Measurements from ENCODE around the gene HDAC7.

HDAC7 gene

DNA sequence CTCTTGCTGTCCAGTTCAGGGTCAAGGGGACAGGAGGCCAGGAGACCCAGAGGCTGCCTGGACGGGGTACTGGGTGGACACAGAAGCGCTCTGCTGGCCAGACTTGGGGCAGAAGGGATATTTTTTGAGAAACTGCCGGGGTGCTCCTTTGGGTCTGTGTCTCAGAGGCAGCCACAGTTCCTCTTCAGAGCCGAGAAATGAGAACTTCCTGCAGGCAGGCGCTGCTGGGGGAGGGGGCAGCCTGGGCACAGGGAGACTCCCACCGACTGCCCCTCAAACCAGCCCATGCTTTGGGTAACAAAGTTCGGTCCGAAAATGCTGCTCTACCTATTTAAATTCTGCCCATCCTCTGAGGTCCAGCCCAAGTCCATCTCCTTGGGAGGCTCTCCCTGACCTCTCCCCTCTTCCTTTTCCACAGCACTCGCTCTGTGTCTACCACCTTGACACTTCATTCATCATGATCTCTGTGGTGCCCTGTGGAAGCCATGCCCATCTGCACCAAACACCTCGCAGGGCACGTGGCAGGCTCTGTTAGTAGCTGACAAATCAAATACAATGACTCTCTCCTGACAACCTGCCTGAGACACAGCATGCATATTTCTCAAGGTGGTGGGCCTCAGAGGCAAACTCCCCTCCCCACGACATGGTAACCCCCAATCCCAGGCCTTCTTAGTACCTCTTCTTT, 16.4 kb downstream of the HDAC7 start:
- no peak for DNase-seq (ENCODE audit: extremely low spot score)
- no peak for TF ChIP-seq FOXK2 (IDR thresholded peaks at IDR 0.05)
- no peak for TF ChIP-seq ARNT (IDR thresholded peaks at IDR 0.05)
- no peak for TF ChIP-seq LEF1 (IDR thresholded peaks at IDR 0.05; ENCODE audit: borderline replicate concordance)
- TF ChIP-seq NFRKB (IDR thresholded peaks at IDR 0.05): no peak
- TF ChIP-seq HDGF (IDR thresholded peaks at IDR 0.05; ENCODE audit: borderline replicate concordance): no peak
- no peak for TF ChIP-seq SP1 (IDR thresholded peaks at IDR 0.05)
- no peak for TF ChIP-seq SUZ12 (IDR thresholded peaks at IDR 0.05)
- TF ChIP-seq, protein P1, sequence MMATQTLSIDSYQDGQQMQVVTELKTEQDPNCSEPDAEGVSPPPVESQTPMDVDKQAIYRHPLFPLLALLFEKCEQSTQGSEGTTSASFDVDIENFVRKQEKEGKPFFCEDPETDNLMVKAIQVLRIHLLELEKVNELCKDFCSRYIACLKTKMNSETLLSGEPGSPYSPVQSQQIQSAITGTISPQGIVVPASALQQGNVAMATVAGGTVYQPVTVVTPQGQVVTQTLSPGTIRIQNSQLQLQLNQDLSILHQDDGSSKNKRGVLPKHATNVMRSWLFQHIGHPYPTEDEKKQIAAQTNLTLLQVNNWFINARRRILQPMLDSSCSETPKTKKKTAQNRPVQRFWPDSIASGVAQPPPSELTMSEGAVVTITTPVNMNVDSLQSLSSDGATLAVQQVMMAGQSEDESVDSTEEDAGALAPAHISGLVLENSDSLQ (IDR thresholded peaks at IDR 0.05): no peak
- TF ChIP-seq ELF4 (IDR thresholded peaks at IDR 0.05): no peak
- no peak for TF ChIP-seq TARDBP (IDR thresholded peaks at IDR 0.05)
- no peak for TF ChIP-seq L3MBTL2 (conservative IDR thresholded peaks at IDR 0.05)
- no peak for TF ChIP-seq BHLHE40 (IDR thresholded peaks at IDR 0.05; ENCODE audit: borderline replicate concordance)
- TF ChIP-seq CTBP1 (IDR thresholded peaks at IDR 0.05; ENCODE audit: borderline replicate concordance): no peak
- no peak for TF ChIP-seq FOXM1 (IDR thresholded peaks at IDR 0.05; ENCODE audit: borderline replicate concordance)
- no peak for TF ChIP-seq ZNF384 (IDR thresholded peaks at IDR 0.05)
- TF ChIP-seq FOXA1 (IDR thresholded peaks at IDR 0.05): no peak
- POLR2A ChIA-PET: no interaction called here
- CTCF ChIA-PET: no interaction called here

DNA sequence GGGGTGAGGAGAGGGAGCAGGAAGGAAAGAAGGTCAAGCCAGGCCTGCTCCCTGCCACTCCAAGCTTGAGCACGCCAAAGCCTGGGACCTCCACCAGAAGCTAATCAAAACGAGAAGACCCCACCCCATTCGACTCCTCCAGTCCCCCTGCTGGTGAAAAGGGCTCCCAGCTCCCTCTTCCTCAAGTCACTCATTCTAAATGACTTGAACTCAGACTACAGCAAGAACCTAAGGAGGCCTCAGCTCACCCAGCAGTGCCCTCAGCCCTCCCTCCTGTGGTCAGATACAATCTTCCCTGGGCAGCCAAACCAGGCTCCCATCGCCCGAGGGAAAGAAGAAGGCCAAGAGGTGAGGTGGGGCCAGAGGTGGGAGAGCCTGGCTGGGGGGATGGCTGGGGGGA, 17.4 kb downstream of the HDAC7 start:
- ChIA-PET CTCF (interaction anchor here (0.6 to 1.5 kb wide), 6 partner anchors 9 to 1649 kb away, joined by 3 to 12 read pairs (median 4); no protein-coding TSS in a partner anchor), POLR2A (no interaction called here)
- no peak for DNase-seq (ENCODE audit: extremely low spot score)
- TF ChIP-seq L3MBTL2 (conservative IDR thresholded peaks at IDR 0.05) (no peak), TARDBP (IDR thresholded peaks at IDR 0.05) (no peak), CTBP1 (IDR thresholded peaks at IDR 0.05; ENCODE audit: borderline replicate concordance) (no peak), ELF4 (IDR thresholded peaks at IDR 0.05) (no peak), ZNF384 (IDR thresholded peaks at IDR 0.05) (no peak), LEF1 (IDR thresholded peaks at IDR 0.05; ENCODE audit: borderline replicate concordance) (no peak), FOXK2 (IDR thresholded peaks at IDR 0.05) (no peak), HDGF (IDR thresholded peaks at IDR 0.05; ENCODE audit: borderline replicate concordance) (no peak), BHLHE40 (IDR thresholded peaks at IDR 0.05; ENCODE audit: borderline replicate concordance) (no peak), FOXM1 (IDR thresholded peaks at IDR 0.05; ENCODE audit: borderline replicate concordance) (no peak), NFRKB (IDR thresholded peaks at IDR 0.05) (no peak), SUZ12 (IDR thresholded peaks at IDR 0.05) (no peak), SP1 (IDR thresholded peaks at IDR 0.05) (no peak)
- TF ChIP-seq, protein P1 (IDR thresholded peaks at IDR 0.05): no peak

DNA sequence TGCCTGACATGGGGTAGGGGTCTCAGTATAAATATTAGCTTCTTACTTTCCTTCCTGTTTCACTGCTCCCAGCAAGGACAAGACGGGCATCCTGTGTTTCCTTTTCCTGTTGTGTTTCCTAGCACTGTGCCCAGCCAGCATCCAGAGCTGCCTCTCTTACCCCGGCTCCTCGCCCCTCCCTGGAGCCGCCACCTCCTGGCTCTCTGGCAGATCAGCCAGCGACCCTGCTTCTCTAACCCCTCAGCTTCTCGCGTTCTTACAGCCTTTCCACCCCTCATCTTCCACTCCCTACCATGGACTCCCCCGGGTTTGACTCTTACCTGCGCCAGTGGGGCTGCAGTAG, 17.8 kb downstream of the HDAC7 start:
- no peak for TF ChIP-seq L3MBTL2 (conservative IDR thresholded peaks at IDR 0.05)
- TF ChIP-seq CTBP1 (IDR thresholded peaks at IDR 0.05; ENCODE audit: borderline replicate concordance): no peak
- TF ChIP-seq BHLHE40 (IDR thresholded peaks at IDR 0.05; ENCODE audit: borderline replicate concordance): no peak
- TF ChIP-seq ELF4 (IDR thresholded peaks at IDR 0.05): no peak
- no peak for TF ChIP-seq SUZ12 (IDR thresholded peaks at IDR 0.05)
- no peak for TF ChIP-seq TARDBP (IDR thresholded peaks at IDR 0.05)
- TF ChIP-seq NFRKB (IDR thresholded peaks at IDR 0.05): no peak
- TF ChIP-seq FOXK2 (IDR thresholded peaks at IDR 0.05): no peak
- CTCF ChIA-PET: interaction anchor here (0.6 to 1.5 kb wide), 6 partner anchors 10 to 1648 kb away, joined by 3 to 12 read pairs (median 4); no protein-coding TSS in a partner anchor
- DNase-seq (ENCODE audit: extremely low spot score): no peak
- POLR2A ChIA-PET: no interaction called here

DNA sequence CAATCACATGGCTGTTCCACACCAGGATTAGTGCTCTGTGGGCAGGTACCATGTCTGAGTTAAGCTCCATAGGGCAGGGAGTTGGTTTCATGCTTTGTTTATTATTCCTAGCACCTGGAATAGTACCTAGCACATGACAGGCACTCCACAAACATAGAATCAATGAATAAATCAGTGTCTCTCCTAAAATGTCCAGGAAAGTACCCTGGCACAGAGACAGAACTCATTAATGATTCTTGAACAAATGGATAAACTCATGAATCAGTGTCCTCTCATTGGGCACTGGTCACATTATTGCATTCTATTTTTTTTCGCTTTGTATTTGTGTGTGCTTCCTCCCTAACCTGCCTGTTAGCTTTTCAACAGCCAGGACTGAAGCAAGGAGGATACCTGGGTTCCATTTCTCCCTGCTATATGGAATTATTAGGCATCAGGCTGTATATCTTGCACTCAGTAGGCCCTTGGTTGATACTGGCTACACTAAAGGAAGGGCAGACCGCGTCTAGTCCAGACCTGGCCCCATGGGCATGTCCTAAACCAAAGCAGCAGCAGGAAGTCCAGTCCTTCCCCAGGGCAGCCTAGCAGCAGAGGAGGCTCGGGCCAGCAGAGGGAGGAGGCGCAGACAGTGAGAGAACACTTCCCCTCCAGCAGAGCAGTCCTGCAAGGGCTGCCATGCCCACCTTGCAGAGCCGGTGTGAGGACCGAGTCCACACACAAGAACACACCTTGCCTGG, 18.4 kb downstream of the HDAC7 start:
- ChIA-PET POLR2A (no interaction called here), CTCF (interaction anchor here (0.6 to 1.5 kb wide), 6 partner anchors 10 to 37 kb away, joined by 3 to 12 read pairs (median 4); no protein-coding TSS in a partner anchor)
- TF ChIP-seq HDGF (IDR thresholded peaks at IDR 0.05; ENCODE audit: borderline replicate concordance): no peak
- TF ChIP-seq, protein P1 (IDR thresholded peaks at IDR 0.05): no peak
- no peak for TF ChIP-seq L3MBTL2 (conservative IDR thresholded peaks at IDR 0.05)
- no peak for TF ChIP-seq ZNF384 (IDR thresholded peaks at IDR 0.05)
- TF ChIP-seq CTBP1 (IDR thresholded peaks at IDR 0.05; ENCODE audit: borderline replicate concordance): no peak
- no peak for TF ChIP-seq FOXA1 (IDR thresholded peaks at IDR 0.05)
- no peak for TF ChIP-seq NFRKB (IDR thresholded peaks at IDR 0.05)
- no peak for DNase-seq (ENCODE audit: extremely low spot score)

DNA sequence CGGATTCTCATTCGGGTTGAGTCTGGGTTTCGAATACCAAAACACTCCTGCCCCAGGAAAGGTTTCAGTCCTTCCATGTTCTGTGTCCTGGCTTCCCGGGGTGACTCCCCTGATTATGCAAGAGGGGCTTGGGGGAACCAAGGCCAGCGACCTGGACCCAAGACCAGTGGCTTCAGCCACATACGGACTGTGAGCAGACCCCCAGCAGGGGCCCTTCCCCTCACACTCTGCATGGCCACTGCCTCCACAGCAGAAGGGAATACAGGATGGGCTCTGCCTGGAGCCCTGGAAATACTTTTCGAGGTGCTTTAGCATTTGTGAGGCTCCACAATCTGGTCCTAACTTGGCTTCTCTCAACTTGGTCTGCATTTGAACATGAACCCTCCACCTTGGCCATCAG, 19.1 kb downstream of the HDAC7 start:
- ChIA-PET POLR2A (no interaction called here), CTCF (no interaction called here)
- DNase-seq (ENCODE audit: extremely low spot score): no peak
- TF ChIP-seq LEF1 (IDR thresholded peaks at IDR 0.05; ENCODE audit: borderline replicate concordance) (no peak), FOXM1 (IDR thresholded peaks at IDR 0.05; ENCODE audit: borderline replicate concordance) (no peak), CTBP1 (IDR thresholded peaks at IDR 0.05; ENCODE audit: borderline replicate concordance) (no peak), FOXK2 (IDR thresholded peaks at IDR 0.05) (no peak), TARDBP (IDR thresholded peaks at IDR 0.05) (no peak), NFRKB (IDR thresholded peaks at IDR 0.05) (no peak), ZNF384 (IDR thresholded peaks at IDR 0.05) (no peak), L3MBTL2 (conservative IDR thresholded peaks at IDR 0.05) (no peak), SP1 (IDR thresholded peaks at IDR 0.05) (no peak), SUZ12 (IDR thresholded peaks at IDR 0.05) (no peak), BHLHE40 (IDR thresholded peaks at IDR 0.05; ENCODE audit: borderline replicate concordance) (no peak), FOXA1 (IDR thresholded peaks at IDR 0.05) (no peak), ARNT (IDR thresholded peaks at IDR 0.05) (no peak), HDGF (IDR thresholded peaks at IDR 0.05; ENCODE audit: borderline replicate concordance) (no peak), ELF4 (IDR thresholded peaks at IDR 0.05) (no peak)
- TF ChIP-seq, protein P1 (IDR thresholded peaks at IDR 0.05): no peak
